HFF-Myc (cell line): ENCODE results near the gene EXOC6B.

Experiments used
- DNase-seq: peaks from one replicate; pipeline ENCODE4 v3.0.0-alpha.2; 2011; ENCODE audit warnings: low read depth; ENCODE audit errors: extremely low read depth
- H3K4me3 ChIP-seq: replicated peaks from 2 replicates; pipeline ENCODE4 v1.5.1; 2011; ENCODE audit warnings: low read depth, mild to moderate bottlenecking, control low read depth, low read length
- TF ChIP-seq, protein P1 (sequence below): IDR thresholded peaks from 2 replicates; pipeline ENCODE4 v1.5.1; 2012; ENCODE audit warnings: mild to moderate bottlenecking, low read depth, low read length, control low read depth; ENCODE audit errors: missing control alignments

EXOC6B gene

GRCh38 chr2:72159211-72159993 is 666.4 kb downstream of the EXOC6B start:
- DNase-seq, result no peak
- H3K4me3 ChIP-seq, result no peak overlapping the region
- TF ChIP-seq, protein P1, sequence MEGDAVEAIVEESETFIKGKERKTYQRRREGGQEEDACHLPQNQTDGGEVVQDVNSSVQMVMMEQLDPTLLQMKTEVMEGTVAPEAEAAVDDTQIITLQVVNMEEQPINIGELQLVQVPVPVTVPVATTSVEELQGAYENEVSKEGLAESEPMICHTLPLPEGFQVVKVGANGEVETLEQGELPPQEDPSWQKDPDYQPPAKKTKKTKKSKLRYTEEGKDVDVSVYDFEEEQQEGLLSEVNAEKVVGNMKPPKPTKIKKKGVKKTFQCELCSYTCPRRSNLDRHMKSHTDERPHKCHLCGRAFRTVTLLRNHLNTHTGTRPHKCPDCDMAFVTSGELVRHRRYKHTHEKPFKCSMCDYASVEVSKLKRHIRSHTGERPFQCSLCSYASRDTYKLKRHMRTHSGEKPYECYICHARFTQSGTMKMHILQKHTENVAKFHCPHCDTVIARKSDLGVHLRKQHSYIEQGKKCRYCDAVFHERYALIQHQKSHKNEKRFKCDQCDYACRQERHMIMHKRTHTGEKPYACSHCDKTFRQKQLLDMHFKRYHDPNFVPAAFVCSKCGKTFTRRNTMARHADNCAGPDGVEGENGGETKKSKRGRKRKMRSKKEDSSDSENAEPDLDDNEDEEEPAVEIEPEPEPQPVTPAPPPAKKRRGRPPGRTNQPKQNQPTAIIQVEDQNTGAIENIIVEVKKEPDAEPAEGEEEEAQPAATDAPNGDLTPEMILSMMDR, result no peak

DNA sequence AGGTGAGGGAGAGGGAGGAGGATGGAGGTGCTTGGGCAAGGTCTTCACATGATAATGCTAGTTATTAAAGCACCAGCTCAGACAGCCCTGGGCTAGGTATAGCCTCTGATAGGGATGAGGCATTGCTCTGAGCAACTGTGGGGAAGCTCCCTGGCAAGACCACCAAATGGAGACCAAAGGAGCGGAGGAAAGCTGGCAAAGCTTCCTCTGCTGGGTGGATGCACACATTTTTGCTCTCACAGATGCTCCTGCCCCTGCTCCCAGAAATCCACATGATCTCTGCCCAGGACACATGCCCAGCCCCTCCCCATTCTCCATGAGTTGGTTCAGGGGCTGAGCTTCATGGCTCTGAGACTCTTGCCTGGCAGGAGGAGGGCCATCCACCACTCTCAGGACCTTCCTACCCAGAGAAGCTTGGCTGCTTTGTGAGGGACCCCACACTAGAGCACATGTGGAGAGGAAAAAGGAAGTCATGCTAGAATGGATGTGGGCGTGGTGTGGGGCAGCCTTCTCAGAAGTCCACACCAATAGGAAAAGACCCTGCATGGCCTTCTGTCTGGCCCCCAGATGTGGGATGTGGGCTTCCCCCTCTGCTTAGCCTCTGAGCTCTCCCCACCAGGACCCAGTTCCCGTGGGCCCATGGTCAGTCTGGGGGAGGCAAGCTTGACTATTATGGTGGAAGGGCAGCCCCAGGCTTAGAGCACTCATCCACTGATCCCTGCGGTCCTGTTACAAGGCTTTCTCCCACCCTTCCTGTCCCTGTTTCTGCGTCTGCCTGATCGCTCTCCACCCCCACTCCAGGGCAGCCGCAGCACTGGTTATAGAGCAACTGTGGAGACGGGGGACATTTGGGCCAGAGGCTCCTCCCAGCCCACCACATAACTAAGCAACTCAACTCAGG is 667.7 kb downstream of the EXOC6B start:
- TF ChIP-seq, protein P1, result no peak
- no peak overlapping the region for H3K4me3 ChIP-seq
- no peak for DNase-seq

GRCh38 chr2:72156872-72157271 is 669.0 kb downstream of the EXOC6B start:
- no peak for DNase-seq
- H3K4me3 ChIP-seq, result no peak overlapping the region
- TF ChIP-seq, protein P1, result no peak

- DNase-seq, result no peak
- TF ChIP-seq, protein P1, result no peak
- H3K4me3 ChIP-seq, result no peak overlapping the region
These were observed 670.1 kb downstream of the EXOC6B start for GRCh38 chr2:72155737-72156136.

DNA sequence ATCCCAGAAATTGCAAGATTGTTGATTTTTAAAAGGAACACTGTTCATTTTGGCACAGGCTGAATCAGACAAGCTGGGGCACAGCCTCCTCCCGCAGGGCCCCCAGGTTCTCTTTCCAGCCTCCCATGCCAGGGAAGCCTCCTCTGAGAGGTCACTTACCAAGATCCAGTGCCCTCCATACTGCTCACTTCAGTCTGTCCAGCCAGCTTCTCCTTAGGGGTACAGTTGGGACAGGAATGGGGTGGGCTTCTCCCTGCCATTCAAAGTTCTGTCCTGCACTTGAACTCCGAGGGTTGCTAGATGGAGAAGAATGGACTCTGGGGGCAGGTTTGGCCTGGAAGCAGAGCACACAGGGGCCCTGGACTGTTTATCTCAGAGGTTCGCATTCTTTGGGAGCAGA is 670.7 kb downstream of the EXOC6B start:
- TF ChIP-seq, protein P1, result no peak
- no peak for DNase-seq
- no peak overlapping the region for H3K4me3 ChIP-seq

GRCh38 chr2:72154386-72154975 is 671.4 kb downstream of the EXOC6B start:
- no peak for DNase-seq
- no peak overlapping the region for H3K4me3 ChIP-seq

More at GRCh38 chr2:72154386-72154975, 671.4 kb downstream of the EXOC6B start:
- TF ChIP-seq, protein P1, result no peak
